AG10803 (cell line): Measurements from ENCODE around the gene HSPH1.

Experiments used
- DNase-seq: peaks from one replicate; pipeline ENCODE4 v3.0.0; 2010; ENCODE audit warnings: low read depth
- H3K4me3 ChIP-seq: 2 replicates; pipeline ENCODE4 v1.5.1; 2011; ENCODE audit warnings: mild to moderate bottlenecking, low read length, control low read depth
- TF ChIP-seq, protein P1 (sequence below): conservative IDR thresholded peaks from 2 replicates; pipeline ENCODE4 v1.5.1; 2011; ENCODE audit warnings: mild to moderate bottlenecking, low read length, control low read depth, inconsistent platforms

HSPH1 gene

DNA sequence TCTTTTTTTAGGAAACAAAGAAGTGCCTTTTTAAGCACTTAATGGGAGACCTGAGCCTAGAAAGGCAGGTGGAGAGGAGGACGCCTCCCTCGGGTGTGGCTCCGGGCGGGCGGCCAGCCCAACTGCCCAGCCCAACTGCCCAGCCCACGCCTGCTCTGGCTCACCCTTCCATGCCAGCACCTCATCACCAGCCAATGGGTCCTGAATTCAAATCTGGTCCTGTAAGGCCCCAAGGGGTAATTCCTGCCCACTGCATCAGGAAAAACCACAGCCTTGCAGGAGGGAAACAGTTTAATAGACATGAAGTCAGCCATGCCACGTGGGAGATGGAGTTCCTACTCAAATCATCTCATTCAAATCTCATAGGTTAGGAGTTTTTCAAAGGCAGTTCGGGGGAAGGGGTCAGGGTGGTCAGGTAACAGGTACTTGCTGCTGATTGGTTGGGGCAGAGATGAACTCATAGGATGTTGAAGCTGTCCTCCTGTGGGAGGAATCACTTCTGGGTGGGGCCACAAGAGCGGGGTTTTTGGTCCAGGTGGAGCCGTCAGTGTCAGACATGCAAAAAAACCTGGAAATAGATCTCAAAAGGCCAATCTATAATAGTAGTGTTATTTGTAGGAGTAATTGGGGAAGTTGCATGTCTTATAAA lies 64.9 kb downstream of the HSPH1 start:
- TF ChIP-seq, protein P1, sequence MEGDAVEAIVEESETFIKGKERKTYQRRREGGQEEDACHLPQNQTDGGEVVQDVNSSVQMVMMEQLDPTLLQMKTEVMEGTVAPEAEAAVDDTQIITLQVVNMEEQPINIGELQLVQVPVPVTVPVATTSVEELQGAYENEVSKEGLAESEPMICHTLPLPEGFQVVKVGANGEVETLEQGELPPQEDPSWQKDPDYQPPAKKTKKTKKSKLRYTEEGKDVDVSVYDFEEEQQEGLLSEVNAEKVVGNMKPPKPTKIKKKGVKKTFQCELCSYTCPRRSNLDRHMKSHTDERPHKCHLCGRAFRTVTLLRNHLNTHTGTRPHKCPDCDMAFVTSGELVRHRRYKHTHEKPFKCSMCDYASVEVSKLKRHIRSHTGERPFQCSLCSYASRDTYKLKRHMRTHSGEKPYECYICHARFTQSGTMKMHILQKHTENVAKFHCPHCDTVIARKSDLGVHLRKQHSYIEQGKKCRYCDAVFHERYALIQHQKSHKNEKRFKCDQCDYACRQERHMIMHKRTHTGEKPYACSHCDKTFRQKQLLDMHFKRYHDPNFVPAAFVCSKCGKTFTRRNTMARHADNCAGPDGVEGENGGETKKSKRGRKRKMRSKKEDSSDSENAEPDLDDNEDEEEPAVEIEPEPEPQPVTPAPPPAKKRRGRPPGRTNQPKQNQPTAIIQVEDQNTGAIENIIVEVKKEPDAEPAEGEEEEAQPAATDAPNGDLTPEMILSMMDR, result no peak
- no peak for DNase-seq
- no peak overlapping the region for H3K4me3 ChIP-seq

DNA sequence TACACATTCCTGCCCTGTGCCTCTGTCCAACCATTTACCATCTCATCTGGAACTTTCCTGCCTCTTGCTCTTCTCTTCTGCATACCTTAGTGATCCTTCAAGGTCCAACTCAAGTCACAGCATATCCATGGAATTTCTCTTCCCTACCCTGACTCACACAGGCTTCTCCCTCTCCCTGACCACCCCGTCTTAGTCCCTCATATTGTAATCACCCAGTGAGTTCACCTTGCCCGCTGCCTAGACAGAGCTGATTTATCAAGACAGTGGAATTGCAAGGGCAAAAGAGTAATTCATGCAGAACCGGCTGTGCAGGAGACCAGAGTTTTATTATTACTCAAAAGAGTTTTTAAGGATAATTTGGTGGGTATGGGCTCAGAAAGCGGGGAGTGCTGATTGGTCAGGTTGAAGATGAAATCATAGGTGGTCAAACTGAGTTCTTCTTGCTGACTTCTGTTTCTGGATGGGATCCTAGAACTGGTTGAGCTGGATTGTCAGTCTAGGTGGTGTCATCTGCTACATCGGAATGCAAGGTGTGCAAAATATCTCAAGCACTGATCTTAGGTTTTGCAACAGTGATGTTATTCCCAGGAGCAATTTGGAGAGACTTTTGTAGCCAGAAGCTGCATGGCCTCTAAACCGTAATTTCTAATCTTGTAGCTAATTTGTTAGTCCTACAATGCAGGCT lies 67.2 kb downstream of the HSPH1 start:
- TF ChIP-seq, protein P1, result no peak
- no peak overlapping the region for H3K4me3 ChIP-seq
- no peak for DNase-seq

DNA sequence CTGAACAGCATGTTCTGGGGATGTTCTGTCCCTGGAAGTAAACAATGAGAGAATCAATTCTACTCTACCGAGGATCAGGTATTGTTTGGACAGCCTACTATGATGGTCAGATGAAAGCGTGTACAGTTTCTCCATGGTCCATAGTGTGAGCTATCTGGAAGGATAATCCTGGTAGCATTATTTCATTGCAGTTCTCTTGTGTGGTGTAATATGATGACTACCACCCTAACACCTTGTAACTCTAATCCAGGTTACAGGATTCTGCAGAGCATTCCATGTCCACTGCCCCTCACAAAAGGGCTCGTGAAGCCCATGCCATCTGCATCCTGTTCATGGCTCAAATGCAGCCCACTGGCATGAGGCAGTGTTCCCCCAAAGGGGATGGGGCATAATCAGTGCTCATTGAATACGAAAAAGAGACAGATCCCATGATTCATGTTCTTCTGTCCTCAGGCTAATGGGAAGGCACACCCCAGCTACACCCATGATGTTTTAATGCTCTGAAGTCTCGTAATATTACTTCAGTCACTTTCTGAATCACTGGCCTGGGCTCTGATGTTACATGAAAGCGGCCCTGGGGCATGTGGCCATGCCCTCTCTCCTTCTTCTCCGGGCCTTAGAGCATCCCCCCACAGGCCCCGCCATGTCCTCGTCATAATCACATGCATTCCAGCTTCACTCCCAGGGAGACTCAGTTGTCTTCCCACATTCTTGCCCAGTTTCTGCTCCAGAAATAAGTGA lies 68.4 kb downstream of the HSPH1 start:
- no peak overlapping the region for H3K4me3 ChIP-seq
- TF ChIP-seq, protein P1, result no peak
- no peak for DNase-seq

DNA sequence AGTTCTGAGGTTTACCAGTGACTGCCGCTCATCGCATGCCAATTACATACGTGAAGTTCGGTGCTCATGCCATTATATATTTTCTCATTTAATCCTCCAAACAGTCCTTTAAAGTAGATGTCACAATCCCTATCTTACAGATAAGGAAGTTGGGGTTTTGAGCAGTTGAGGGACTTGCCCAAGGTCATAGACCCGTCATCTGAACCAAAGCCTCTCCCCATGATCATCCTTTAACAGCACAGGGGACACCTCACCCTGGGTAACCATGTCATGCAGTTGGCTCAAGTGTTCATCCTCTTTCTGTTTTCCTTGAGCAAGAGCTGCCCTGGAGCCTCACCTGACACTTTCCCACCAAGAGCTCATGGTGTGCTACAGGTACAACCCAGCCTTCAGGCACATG lies 69.1 kb downstream of the HSPH1 start:
- TF ChIP-seq, protein P1, result no peak
- H3K4me3 ChIP-seq, result no peak overlapping the region
- no peak for DNase-seq

DNA sequence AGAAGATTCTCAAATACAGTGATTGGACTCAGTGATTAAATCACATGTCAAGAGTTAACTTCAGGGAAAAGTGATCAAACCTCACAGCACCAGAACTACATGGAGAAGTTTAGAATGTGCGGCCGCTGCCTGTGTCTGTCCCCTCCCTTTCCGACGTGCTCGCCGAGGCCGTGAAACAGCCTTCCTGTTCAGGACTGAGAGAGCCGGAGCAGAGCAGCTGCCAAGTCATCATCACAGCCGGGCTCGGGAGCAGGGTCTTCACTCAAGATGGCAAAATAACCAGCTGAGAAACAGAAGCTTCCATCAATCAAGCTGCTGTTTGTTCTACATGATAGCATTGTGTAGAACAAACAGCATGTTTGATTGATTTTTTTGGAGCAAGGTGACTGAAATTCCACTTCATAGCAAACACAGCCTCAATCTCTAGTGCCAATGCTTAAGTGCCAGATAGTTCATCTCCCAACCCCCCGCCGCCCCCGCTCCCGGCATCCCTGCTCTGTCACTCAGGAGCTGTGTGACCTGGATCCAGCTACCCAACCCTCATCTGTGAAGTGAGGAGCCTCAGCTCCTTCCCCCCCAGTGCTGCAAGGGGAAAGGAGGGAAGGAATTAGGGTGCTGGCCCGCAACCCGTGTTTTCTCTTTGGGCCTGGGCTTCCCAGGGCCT lies 70.6 kb downstream of the HSPH1 start:
- H3K4me3 ChIP-seq, result no peak overlapping the region
- DNase-seq, result no peak
- TF ChIP-seq, protein P1, result no peak

DNA sequence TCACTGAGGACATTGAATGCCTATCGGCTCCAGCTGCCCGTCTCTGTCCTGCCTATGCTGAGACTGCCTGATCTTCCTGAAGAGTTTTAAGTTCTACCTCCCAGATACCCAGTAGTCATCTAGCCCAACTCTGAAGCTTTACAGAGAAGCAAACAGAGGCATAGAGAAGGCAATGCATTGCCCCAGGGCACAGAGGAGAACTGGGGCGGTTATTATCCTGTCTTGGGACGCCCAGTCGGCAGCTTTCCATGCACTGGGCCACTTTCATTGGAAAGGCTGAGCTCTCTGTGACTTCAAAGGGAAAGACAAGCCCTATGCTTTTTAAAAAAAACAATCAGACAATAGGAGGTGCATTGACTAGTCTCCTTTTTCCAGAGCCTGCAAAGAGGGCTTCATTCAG lies 71.6 kb downstream of the HSPH1 start:
- no peak for DNase-seq
- H3K4me3 ChIP-seq, result no peak overlapping the region
- TF ChIP-seq, protein P1, result no peak
